ENCODE measurements around the gene LYL1.
A peak's percentile ranks its signal among the peaks of the same experiment; 100 is the strongest.

LYL1 gene

DNA sequence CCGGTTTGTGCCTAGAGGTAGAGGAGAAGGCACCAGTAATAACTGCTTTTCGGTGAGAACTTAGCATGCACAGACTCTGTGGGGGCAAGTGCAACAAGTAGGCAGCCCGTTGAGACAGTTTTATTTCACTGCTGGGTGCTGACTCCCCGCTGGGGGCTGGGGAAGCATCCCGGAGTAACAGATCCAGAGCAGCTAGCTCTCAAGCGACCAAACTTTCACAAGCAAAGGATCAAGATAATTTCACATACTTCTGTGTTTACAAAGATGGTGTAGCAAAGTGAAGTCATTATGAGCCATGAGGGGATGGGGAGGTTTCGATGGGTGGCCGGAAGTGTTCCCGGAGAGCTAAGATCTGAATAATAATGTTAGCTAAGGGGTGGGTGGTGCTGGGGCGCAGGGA lies 18.2 kb upstream of the LYL1 start:
- ChIA-PET POLR2A (interaction anchor here (2.9 kb wide), 1 partner anchor 29 kb away, joined by 11 read pairs; the partner anchor contains the start of genes IER2 and STX10), CTCF (interaction anchor here (1.0 to 1.1 kb wide), 2 partner anchors 8 to 15 kb away, joined by 3 read pairs; no protein-coding TSS in a partner anchor)
- H3K27ac ChIP-seq (ENCODE audit: insufficient read depth in 1 of 2, low read depth in 1 of 2, low read length in 2 of 2, poor library complexity in 1 of 2, severe bottlenecking in 2 of 2): no peak overlapping the region
- peaks cover 0 to 36% (median 5%) of the 10 kb centered on the region in 4 experiments for H3K36me3 ChIP-seq (ENCODE audit: control insufficient read depth in 4 of 4, insufficient read depth in 4 of 4, low read length in 3 of 4)
- H3K4me1 ChIP-seq (ENCODE audit: control extremely low read depth in 1 of 4, control insufficient read depth in 4 of 4, insufficient read depth in 4 of 4, low read length in 3 of 4): peaks cover 0 to 35% (median 28%) of the 10 kb centered on the region in 4 experiments
- no peak overlapping the region for H3K4me3 ChIP-seq (ENCODE audit: control insufficient read depth in 1 of 7, extremely low read depth in 1 of 7, insufficient read depth in 4 of 7, low read depth in 2 of 7, low read length in 6 of 7)
- H3K9me3 ChIP-seq (ENCODE audit: control extremely low read depth in 1 of 5, control insufficient read depth in 4 of 5, insufficient read depth in 2 of 5, low read depth in 1 of 5, low read length in 4 of 5): no peaks in the 10 kb centered on the region
- WGBS (ENCODE audit: insufficient coverage): 99% methylated on average over 7 of the region's 10 CpGs
- DNase-seq: no peak
- H3K27me3 ChIP-seq (replicated peaks in 2 of 5; ENCODE audit: control insufficient read depth in 4 of 5, insufficient read depth in 5 of 5, low read length in 4 of 5): no peaks in the 10 kb centered on the region

- H3K27ac ChIP-seq (ENCODE audit: insufficient read depth in 1 of 2, low read depth in 1 of 2, low read length in 2 of 2, poor library complexity in 1 of 2, severe bottlenecking in 2 of 2): peak overlapping the region in 1 of 2 experiments; percentile 65
- H3K36me3 ChIP-seq (ENCODE audit: control insufficient read depth in 4 of 4, insufficient read depth in 4 of 4, low read length in 3 of 4): peaks cover 0 to 38% (median 7%) of the 10 kb centered on the region in 4 experiments
- ChIA-PET CTCF (interaction anchor here (0.7 to 1.2 kb wide), 5 partner anchors 9 to 154 kb away, joined by 3 to 7 read pairs (median 3); no protein-coding TSS in a partner anchor), POLR2A (interaction anchor here (0.7 to 2.9 kb wide), 4 partner anchors 15 to 30 kb away, joined by 3 to 18 read pairs (median 7); partner anchors contain the start of genes IER2 and STX10)
- WGBS (ENCODE audit: insufficient coverage): 95% methylated on average over 9 of the region's 9 CpGs
- H3K4me1 ChIP-seq (ENCODE audit: control extremely low read depth in 1 of 4, control insufficient read depth in 4 of 4, insufficient read depth in 4 of 4, low read length in 3 of 4): peaks cover 0 to 42% (median 35%) of the 10 kb centered on the region in 4 experiments
- H3K4me3 ChIP-seq (ENCODE audit: control insufficient read depth in 1 of 7, extremely low read depth in 1 of 7, insufficient read depth in 4 of 7, low read depth in 2 of 7, low read length in 6 of 7): peak overlapping the region in 1 of 7 experiments; percentile 92
- no peak for DNase-seq
- no peaks in the 10 kb centered on the region for H3K9me3 ChIP-seq (ENCODE audit: control extremely low read depth in 1 of 5, control insufficient read depth in 4 of 5, insufficient read depth in 2 of 5, low read depth in 1 of 5, low read length in 4 of 5)
- H3K27me3 ChIP-seq (replicated peaks in 2 of 5; ENCODE audit: control insufficient read depth in 4 of 5, insufficient read depth in 5 of 5, low read length in 4 of 5): no peaks in the 10 kb centered on the region
These were observed 17.4 kb upstream of the LYL1 start for GRCh38 chr19:13120031-13120430.

- DNase-seq: no peak
- POLR2A ChIA-PET: interaction anchor here (0.5 to 2.9 kb wide), 7 partner anchors 15 to 87 kb away, joined by 3 to 18 read pairs (median 3); partner anchors contain the start of genes IER2, LYL1 and STX10
- CTCF ChIA-PET: interaction anchor here (0.7 to 2.5 kb wide), 7 partner anchors 9 to 154 kb away, joined by 3 to 9 read pairs (median 3); no protein-coding TSS in a partner anchor
- Histone ChIP-seq H3K36me3 (ENCODE audit: control insufficient read depth in 4 of 4, insufficient read depth in 4 of 4, low read length in 3 of 4) (peaks cover 0 to 42% (median 9%) of the 10 kb centered on the region in 4 experiments), H3K4me3 (ENCODE audit: control insufficient read depth in 1 of 7, extremely low read depth in 1 of 7, insufficient read depth in 4 of 7, low read depth in 2 of 7, low read length in 6 of 7) (peak overlapping the region in 5 of 7 experiments; percentile 79 to 94 (median 91)), H3K9me3 (ENCODE audit: control extremely low read depth in 1 of 5, control insufficient read depth in 4 of 5, insufficient read depth in 2 of 5, low read depth in 1 of 5, low read length in 4 of 5) (no peaks in the 10 kb centered on the region), H3K27me3 (replicated peaks in 2 of 5; ENCODE audit: control insufficient read depth in 4 of 5, insufficient read depth in 5 of 5, low read length in 4 of 5) (no peaks in the 10 kb centered on the region), H3K4me1 (ENCODE audit: control extremely low read depth in 1 of 4, control insufficient read depth in 4 of 4, insufficient read depth in 4 of 4, low read length in 3 of 4) (peaks cover 0 to 46% (median 36%) of the 10 kb centered on the region in 4 experiments), H3K27ac (ENCODE audit: insufficient read depth in 1 of 2, low read depth in 1 of 2, low read length in 2 of 2, poor library complexity in 1 of 2, severe bottlenecking in 2 of 2) (peak overlapping the region in 1 of 2 experiments; percentile 65)
- 96% methylated on average over 8 of the region's 8 CpGs for WGBS (ENCODE audit: insufficient coverage)
These were observed 17.0 kb upstream of the LYL1 start for GRCh38 chr19:13119627-13120026.

DNA sequence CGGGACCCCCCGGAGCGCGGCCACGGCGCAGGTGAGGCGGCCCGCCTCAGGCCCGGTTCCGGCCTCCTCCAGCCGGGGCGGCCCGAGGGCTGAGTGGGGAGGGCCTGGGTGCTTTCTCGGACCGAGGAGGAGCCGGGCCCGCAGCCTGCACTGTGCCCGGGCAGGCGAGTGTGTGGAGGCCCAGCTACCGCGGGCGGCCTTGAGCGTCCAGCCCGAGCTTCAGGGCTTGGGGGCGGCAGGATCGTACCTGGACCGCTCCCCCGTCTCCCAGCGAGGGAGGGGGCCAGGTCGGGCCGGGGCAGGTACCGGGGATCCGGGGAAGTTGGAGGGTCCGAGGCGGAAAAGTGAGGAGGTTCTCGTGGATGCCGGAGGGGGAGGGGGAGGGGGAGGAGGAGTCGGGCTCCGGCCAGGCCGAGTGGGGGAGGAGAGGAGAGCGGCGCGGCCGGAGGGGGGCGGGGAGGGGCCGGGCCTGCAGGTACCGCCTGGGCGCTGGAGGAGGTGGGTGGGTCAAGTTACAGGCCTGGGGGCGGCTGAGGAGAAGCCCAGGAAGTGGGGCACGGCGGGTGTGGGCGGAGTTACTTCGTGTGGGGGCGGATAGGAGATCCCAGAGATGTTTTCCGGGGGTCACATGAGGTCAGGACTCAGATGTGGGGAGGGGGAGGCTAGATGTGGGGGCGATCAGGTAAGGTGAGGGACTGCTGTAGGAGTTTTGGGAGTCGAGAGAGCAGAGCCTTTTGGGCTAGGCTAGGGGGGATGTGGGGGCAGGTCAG lies 16.0 kb upstream of the LYL1 start:
- WGBS (ENCODE audit: insufficient coverage): 0% methylated on average over 31 of the region's 57 CpGs
- CTCF ChIA-PET: interaction anchor here (1.1 to 4.2 kb wide), 7 partner anchors 10 to 37 kb away, joined by 4 to 25 read pairs (median 6); partner anchors contain the start of genes IER2 and STX10
- DNase-seq: peak in 1 of 3 donors; percentile 31
- peak overlapping the region; percentile 75 to 94 (median 90) for H3K4me3 ChIP-seq (ENCODE audit: control insufficient read depth in 1 of 7, extremely low read depth in 1 of 7, insufficient read depth in 4 of 7, low read depth in 2 of 7, low read length in 6 of 7)
- POLR2A ChIA-PET: interaction anchor here (0.8 to 2.9 kb wide), 10 partner anchors 14 to 45 kb away, joined by 3 to 18 read pairs (median 6); partner anchors contain the start of genes IER2, LYL1 and STX10
- H3K36me3 ChIP-seq (ENCODE audit: control insufficient read depth in 4 of 4, insufficient read depth in 4 of 4, low read length in 3 of 4): peaks cover 0 to 42% (median 10%) of the 10 kb centered on the region in 4 experiments
- H3K27me3 ChIP-seq (replicated peaks in 2 of 5; ENCODE audit: control insufficient read depth in 4 of 5, insufficient read depth in 5 of 5, low read length in 4 of 5): no peaks in the 10 kb centered on the region
- no peaks in the 10 kb centered on the region for H3K9me3 ChIP-seq (ENCODE audit: control extremely low read depth in 1 of 5, control insufficient read depth in 4 of 5, insufficient read depth in 2 of 5, low read depth in 1 of 5, low read length in 4 of 5)
- H3K4me1 ChIP-seq (ENCODE audit: control extremely low read depth in 1 of 4, control insufficient read depth in 4 of 4, insufficient read depth in 4 of 4, low read length in 3 of 4): peaks cover 0 to 46% (median 36%) of the 10 kb centered on the region in 4 experiments
- H3K27ac ChIP-seq (ENCODE audit: insufficient read depth in 1 of 2, low read depth in 1 of 2, low read length in 2 of 2, poor library complexity in 1 of 2, severe bottlenecking in 2 of 2): peak overlapping the region; percentile 50 to 81

GRCh38 chr19:13117772-13118423 lies 15.2 kb upstream of the LYL1 start, which contains the start of gene NACC1:
Gene NACC1 (plus strand): TSS chr19:13118264. CDS start chr19:13135208, 16,944 bp downstream.
- CTCF ChIA-PET: interaction anchor here (1.1 to 4.2 kb wide), 7 partner anchors 10 to 38 kb away, joined by 4 to 25 read pairs (median 6); partner anchors contain the start of genes IER2 and STX10
- peak; percentile 87 to 94 (median 92) for DNase-seq
- Histone ChIP-seq H3K27ac (ENCODE audit: insufficient read depth in 1 of 2, low read depth in 1 of 2, low read length in 2 of 2, poor library complexity in 1 of 2, severe bottlenecking in 2 of 2) (peak within 1 kb of the TSS; percentile 50 to 83), H3K4me1 (ENCODE audit: control extremely low read depth in 1 of 4, control insufficient read depth in 4 of 4, insufficient read depth in 4 of 4, low read length in 3 of 4) (peaks cover 0 to 46% (median 36%) of the 10 kb centered on the region in 4 experiments), H3K4me3 (ENCODE audit: control insufficient read depth in 1 of 7, extremely low read depth in 1 of 7, insufficient read depth in 4 of 7, low read depth in 2 of 7, low read length in 6 of 7) (peak within 1 kb of the TSS; percentile 83 to 97 (median 95)), H3K36me3 (ENCODE audit: control insufficient read depth in 4 of 4, insufficient read depth in 4 of 4, low read length in 3 of 4) (peaks cover 0 to 39% (median 13%) of the 10 kb centered on the region in 4 experiments), H3K27me3 (replicated peaks in 2 of 5; ENCODE audit: control insufficient read depth in 4 of 5, insufficient read depth in 5 of 5, low read length in 4 of 5) (no peaks in the 10 kb centered on the region), H3K9me3 (ENCODE audit: control extremely low read depth in 1 of 5, control insufficient read depth in 4 of 5, insufficient read depth in 2 of 5, low read depth in 1 of 5, low read length in 4 of 5) (no peaks in the 10 kb centered on the region)
- POLR2A ChIA-PET: interaction anchor here (0.5 to 2.9 kb wide), 9 partner anchors 13 to 45 kb away, joined by 3 to 18 read pairs (median 6); partner anchors contain the start of genes IER2, LYL1 and STX10
- WGBS (ENCODE audit: insufficient coverage): 5% methylated on average over 26 of the region's 65 CpGs

DNA sequence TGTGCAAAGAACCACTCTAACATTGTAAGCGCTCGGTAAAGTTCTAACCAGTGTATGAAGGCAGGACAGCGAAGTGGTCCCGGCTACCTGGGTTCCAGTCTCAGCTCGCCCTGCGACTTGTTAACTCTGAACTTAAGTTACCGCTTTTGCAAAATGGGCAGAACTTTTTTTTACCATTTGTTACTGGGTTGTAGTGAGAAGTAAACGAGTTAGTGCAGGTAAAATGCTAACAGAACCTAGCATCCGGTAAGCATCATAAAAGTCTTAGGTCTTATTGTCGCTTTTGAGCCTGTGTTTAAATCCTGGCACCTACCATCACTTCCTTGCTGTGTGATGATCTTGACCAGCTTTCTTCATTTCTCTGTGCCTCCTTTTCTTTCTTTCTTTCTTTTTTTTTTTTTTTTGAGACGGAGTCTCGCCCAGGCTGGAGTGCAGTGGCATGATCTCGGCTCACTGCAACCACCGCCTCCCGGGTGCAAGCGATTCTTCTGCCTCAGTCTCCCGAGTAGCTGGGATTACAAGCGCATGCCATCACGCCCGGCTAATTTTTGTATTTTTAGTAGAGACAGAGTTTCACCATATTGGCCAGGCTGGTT lies 14.6 kb upstream of the LYL1 start:
- ChIA-PET CTCF (interaction anchor here (1.1 to 4.2 kb wide), 5 partner anchors 11 to 38 kb away, joined by 4 to 25 read pairs (median 8); partner anchors contain the start of genes IER2 and STX10), POLR2A (interaction anchor here (0.5 to 2.6 kb wide), 9 partner anchors 12 to 46 kb away, joined by 3 to 18 read pairs (median 5); partner anchors contain the start of gene LYL1)
- peak in 2 of 3 donors; percentile 29 to 41 for DNase-seq
- Histone ChIP-seq H3K27me3 (replicated peaks in 2 of 5; ENCODE audit: control insufficient read depth in 4 of 5, insufficient read depth in 5 of 5, low read length in 4 of 5) (no peaks in the 10 kb centered on the region), H3K27ac (ENCODE audit: insufficient read depth in 1 of 2, low read depth in 1 of 2, low read length in 2 of 2, poor library complexity in 1 of 2, severe bottlenecking in 2 of 2) (peak overlapping the region in 1 of 2 experiments; percentile 83), H3K4me1 (ENCODE audit: control extremely low read depth in 1 of 4, control insufficient read depth in 4 of 4, insufficient read depth in 4 of 4, low read length in 3 of 4) (peaks cover 0 to 46% (median 36%) of the 10 kb centered on the region in 4 experiments), H3K9me3 (ENCODE audit: control extremely low read depth in 1 of 5, control insufficient read depth in 4 of 5, insufficient read depth in 2 of 5, low read depth in 1 of 5, low read length in 4 of 5) (no peaks in the 10 kb centered on the region), H3K4me3 (ENCODE audit: control insufficient read depth in 1 of 7, extremely low read depth in 1 of 7, insufficient read depth in 4 of 7, low read depth in 2 of 7, low read length in 6 of 7) (peak overlapping the region; percentile 83 to 97 (median 95)), H3K36me3 (ENCODE audit: control insufficient read depth in 4 of 4, insufficient read depth in 4 of 4, low read length in 3 of 4) (peaks cover 2 to 39% (median 18%) of the 10 kb centered on the region in 4 experiments)
- WGBS (ENCODE audit: insufficient coverage): 32% methylated on average over 12 of the region's 20 CpGs

All from common myeloid progenitor, CD34-positive (primary cell).